Measurements from ENCODE around the gene FBXW9. TPM values are rescaled to one million over a fixed set of nuclear protein-coding genes. Genes with fewer than 3 reads are reported as not detected.
"Not testable (repeated sequence)": the region's sequence is repeated elsewhere in the genome, so short reads cannot be mapped to it uniquely, and the experiment has no call there.

FBXW9 gene
- total and polyA plus RNA-seq, 2 of the 8 experiments (the other 6 are each of a cell fraction or from before 2014, with no cell fraction given): 10.8 to 30.1 TPM

DNA sequence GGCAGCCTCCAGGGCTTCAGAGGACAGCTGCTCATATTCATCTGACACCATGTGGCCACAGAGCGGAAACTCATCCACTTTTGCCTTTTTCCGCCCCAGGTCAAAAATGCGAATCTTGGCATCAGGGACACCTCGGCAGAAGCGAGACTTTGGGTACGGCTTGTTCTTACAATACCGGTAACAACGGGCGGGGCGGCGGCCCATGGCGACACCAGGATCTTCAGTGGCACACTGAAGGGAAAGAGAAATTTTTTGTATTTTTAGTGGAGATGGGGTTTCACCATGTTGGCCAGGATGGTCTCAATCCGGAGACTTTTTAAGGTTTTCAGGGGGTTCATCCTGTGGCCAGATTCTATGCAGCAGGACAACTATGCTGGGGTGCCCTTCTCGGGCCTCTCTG, 52.7 kb downstream of the FBXW9 start:
- H2BK20ac ChIP-seq (ENCODE audit: low read length); H4K8ac ChIP-seq (ENCODE audit: extremely low read depth, insufficient read depth, low read length); H3K9me3 ChIP-seq (ENCODE audit: insufficient read depth in 2 of 2, low read depth in 1 of 2, low read length in 1 of 2); H3K14ac ChIP-seq (ENCODE audit: insufficient read length); H3K4me1 ChIP-seq (replicated peaks in 1 of 4; ENCODE audit: control insufficient read depth in 3 of 4, insufficient read depth in 4 of 4, low read length in 3 of 4); H3K18ac ChIP-seq (ENCODE audit: extremely low read depth, low read length); H3K27me3 ChIP-seq (replicated peaks in 1 of 4; ENCODE audit: control insufficient read depth in 3 of 4, extremely low read depth in 1 of 4, insufficient read depth in 3 of 4, low read length in 3 of 4); H3K56ac ChIP-seq (replicated peaks; ENCODE audit: insufficient read length, low read depth, low read length); H3K36me3 ChIP-seq (ENCODE audit: control insufficient read depth in 2 of 4, insufficient read depth in 4 of 4, low read length in 3 of 4); H3K79me2 ChIP-seq (ENCODE audit: control insufficient read depth in 1 of 2, insufficient read depth in 2 of 2, low read length in 2 of 2); DNase-seq (ENCODE audit: low read depth in 1 of 2, low spot score in 2 of 2); FAIRE-seq; H2BK5ac ChIP-seq (ENCODE audit: low read depth, low read length); H3K23me2 ChIP-seq (ENCODE audit: low read depth, low read length); H4K5ac ChIP-seq (ENCODE audit: insufficient read length, low read depth, low read length); H2BK120ac ChIP-seq (replicated peaks; ENCODE audit: low read depth, low read length); H4K20me1 ChIP-seq (replicated peaks in 1 of 2; ENCODE audit: control insufficient read depth in 1 of 2, insufficient read depth in 2 of 2, low read length in 2 of 2); H2BK15ac ChIP-seq (ENCODE audit: low read length); H3K4ac ChIP-seq (replicated peaks; ENCODE audit: insufficient read length, low read depth, low read length); CTCF ChIA-PET (ENCODE audit: partially characterized antibody); H2BK12ac ChIP-seq (ENCODE audit: low read depth, low read length); POLR2A ChIA-PET (ENCODE audit: partially characterized antibody); H3K27ac ChIP-seq (ENCODE audit: low read depth, low read length); H2AFZ ChIP-seq (ENCODE audit: low read length); H3K4me2 ChIP-seq (ENCODE audit: insufficient read depth in 1 of 2, low read depth in 2 of 2, low read length in 2 of 2); H3K4me3 ChIP-seq (ENCODE audit: extremely low read depth in 1 of 4, insufficient read depth in 2 of 4, low read depth in 3 of 4, low read length in 4 of 4); H2AK5ac ChIP-seq (ENCODE audit: low read depth, low read length); H3K79me1 ChIP-seq (ENCODE audit: low read depth, low read length); H3K9ac ChIP-seq (replicated peaks in 1 of 4; ENCODE audit: extremely low read depth in 1 of 4, low read depth in 3 of 4, low read length in 3 of 4); H3K23ac ChIP-seq (ENCODE audit: insufficient read length); H4K91ac ChIP-seq (replicated peaks; ENCODE audit: insufficient read length, low read length): not testable (repeated sequence)
- 97% methylated on average over 14 of the region's 14 CpGs; no CpG with 5 or more reads in 1 of the 2 experiments for WGBS, 2 experiments (ENCODE audit: extremely low coverage in 1 of 2, insufficient coverage in 1 of 2, insufficient read length in 1 of 2, insufficient replicate concordance in 2 of 2, low coverage in 1 of 2, low lambda C conversion rate in 2 of 2, missing lambda C conversion rate in 1 of 2)

Measured in H1 (cell line).